ENCODE measurements around the gene TENM4. TPM values are rescaled to one million over a fixed set of nuclear protein-coding genes. Genes with fewer than 3 reads are reported as not detected.

Gene TENM4
- total and polyA plus RNA-seq, 2 of the 8 experiments (the other 6 are each of a cell fraction or from before 2014, with no cell fraction given): 3.5 to 7.2 TPM

DNA sequence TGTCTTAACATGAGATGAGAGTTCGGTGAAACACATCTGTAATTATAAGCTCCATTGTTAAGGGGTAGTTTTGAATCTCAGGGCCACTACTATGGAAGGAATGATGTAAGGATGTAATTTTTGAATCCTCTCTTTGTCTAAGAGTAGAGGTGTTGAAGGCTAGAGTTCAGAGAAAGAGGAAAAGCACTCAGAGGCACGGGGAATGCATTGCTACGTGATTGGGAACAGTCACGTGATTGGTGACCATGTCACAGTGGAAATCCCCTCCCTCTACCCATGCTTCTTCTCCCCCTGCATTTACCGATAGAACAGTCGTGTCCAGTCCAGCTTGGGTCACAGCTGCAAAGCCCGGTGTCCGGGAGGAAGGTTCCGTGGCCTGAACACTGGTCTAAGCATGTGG is 635.8 kb downstream of the TENM4 start (continued):
- TF ChIP-seq TBP (IDR thresholded peaks at IDR 0.05; ENCODE audit: low read depth, low read length) (no peak), KDM5A (IDR thresholded peaks at IDR 0.05; ENCODE audit: low read length) (no peak)
